ELF-1 (cell line): Measurements from ENCODE around the gene TMEM185A.
"Not testable (repeated sequence)": the region's sequence is repeated elsewhere in the genome, so short reads cannot be mapped to it uniquely, and the experiment has no call there.

Source experiments
- DNase-seq: peaks from one replicate; pipeline ENCODE4 v3.0.0-alpha.2; 2016; ENCODE audit warnings: low read depth, low spot score

The TMEM185A gene

GRCh38 chrX:149631234-149632165 lies at the start of gene TMEM185A:
TMEM185A (minus strand) TSS chrX:149631792; CDS start chrX:149631580, 212 bp downstream.
- peak; percentile 85 for DNase-seq

- no peak for DNase-seq
Observed at GRCh38 chrX:149681182-149681581, 49.6 kb upstream of the TMEM185A start.

DNA sequence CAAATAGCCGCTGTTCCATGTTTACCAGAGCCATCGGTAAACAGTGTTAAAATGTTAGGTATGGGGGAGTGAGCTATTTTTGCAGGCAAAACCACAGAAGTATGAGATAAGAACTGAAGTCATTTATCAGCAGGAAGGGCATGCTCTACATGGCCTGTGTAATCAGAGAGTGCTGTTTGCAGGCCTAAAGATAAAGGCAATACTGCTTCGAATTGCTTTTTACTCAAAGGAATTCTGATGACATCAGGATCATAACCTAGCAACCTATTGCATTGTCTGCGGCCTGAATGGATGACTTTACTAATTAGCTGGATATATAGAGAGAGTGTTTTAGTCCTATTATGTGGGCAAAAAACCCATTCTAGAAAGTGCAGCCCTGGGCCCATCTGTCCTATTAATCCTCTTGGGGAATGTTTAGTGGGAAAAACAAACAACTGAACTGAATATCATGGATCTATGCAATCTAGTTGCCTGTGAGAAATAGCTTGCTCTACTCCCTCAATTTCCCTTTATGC lies 47.6 kb upstream of the TMEM185A start:
- DNase-seq, result not testable (repeated sequence)

- DNase-seq, result not testable (repeated sequence)
Observed at GRCh38 chrX:149675554-149675953, 44.0 kb upstream of the TMEM185A start.

DNA sequence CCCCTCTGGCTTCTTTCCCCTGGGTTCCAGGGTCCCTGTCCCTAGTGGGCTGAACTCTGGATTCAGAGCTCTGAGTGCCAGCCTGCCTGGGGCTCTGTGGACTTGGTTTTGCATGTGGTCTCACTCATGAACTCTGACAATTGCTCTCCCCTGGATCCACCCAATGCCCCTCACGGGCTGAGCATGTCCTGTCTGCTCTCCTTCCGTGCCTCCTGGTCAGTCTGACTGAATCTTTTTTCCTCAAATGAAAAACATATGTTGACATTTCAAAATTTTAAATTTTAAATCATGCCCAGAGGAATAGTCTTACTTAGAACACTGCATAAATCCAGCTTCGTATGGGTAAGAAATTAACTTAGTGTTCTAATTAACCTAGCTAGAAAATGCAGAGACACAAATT lies 43.5 kb upstream of the TMEM185A start:
- not testable (repeated sequence) for DNase-seq

DNA sequence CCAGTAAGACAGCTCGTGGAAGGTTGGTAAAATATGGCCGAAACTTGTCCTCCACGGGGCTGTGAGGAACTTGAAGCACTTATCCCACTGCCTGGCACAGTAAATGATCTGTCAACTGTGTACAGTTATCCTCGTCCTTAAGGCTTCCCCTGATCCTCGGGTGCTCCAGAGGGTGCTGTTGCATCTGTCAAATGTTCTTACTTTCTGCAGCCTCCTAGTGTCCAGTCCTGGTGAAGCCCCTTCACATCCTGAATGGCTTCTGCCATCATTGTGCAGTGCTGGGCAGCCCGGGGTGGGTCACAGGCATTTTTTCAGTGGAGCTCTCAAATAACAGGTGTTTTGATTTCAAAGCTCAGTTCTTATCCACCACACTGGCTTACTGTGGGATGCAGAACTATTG lies 29.0 kb upstream of the TMEM185A start:
- not testable (repeated sequence) for DNase-seq

DNA sequence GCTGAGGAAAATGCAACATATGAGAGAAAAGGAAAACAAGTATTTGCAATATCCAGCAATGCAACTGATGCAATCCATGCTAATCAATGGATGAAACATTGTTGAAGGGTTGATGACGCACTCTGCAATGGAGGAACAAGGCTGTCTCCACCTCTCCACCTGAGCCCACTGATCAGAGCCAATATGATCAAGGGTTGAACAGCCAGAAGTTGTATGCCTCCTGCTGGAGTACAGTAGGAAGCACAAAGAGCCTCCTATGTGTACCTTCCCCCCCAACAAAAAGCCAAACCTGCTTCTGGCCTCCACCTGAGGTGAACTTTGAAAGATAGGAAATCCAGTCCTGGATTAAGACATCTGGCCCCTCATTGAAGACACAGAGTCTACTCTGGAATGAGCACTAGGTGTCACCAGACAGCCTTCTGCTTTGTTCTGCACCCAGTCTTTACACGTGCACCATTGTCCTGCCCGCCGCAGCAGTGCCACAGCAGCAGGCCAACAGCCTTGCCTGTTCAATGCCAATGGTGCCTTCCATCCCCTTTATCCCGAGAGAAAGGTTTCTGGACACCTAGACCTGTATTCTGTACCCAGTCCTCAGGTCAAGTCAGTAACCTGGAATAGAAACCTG lies 24.8 kb upstream of the TMEM185A start:
- DNase-seq, result not testable (repeated sequence)

- peak; percentile 45 for DNase-seq
Observed at GRCh38 chrX:149652232-149652981, 20.8 kb upstream of the TMEM185A start.

GRCh38 chrX:149650162-149650561 lies 18.6 kb upstream of the TMEM185A start:
- no peak for DNase-seq

DNA sequence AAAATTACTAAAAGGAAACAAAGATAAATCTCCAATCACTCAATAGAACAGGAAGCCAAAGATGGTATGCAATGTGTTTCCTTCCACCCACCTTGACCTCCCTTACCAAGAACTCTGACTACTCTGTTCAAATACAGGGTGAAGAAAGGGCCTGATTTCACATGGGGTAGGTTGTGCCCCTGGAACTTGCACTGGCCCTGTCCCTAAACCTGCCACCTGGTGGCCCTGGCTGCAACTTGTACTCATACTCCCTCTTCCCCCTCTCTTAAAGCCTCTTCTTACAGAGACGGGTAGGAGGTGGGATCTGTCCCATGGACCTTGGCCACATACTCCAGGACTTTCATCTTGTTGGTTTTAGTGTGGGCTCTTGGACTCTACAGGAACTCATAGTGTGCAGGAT lies 17.3 kb upstream of the TMEM185A start:
- DNase-seq, result no peak

GRCh38 chrX:149647505-149647904 lies 15.9 kb upstream of the TMEM185A start:
- DNase-seq, result no peak

DNA sequence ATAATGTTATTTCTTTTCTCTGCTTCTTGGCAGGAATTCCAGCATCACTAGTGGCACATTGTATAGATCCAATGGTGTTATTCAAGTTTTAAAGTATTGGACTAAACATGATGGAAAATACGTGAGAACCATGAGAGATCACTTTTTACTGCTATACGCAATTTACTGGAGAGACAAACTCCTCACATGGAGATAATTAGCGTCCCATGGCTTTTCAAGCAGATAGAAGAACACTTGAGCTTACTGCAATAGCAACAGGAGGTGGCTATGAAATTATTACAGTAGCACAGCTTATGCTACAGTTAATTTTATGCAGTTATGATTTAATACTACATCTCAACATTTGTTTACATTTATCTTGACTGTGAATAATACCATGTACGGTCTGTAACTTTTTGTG lies 11.9 kb upstream of the TMEM185A start:
- no peak for DNase-seq

- DNase-seq, result no peak
Observed at GRCh38 chrX:149641835-149642234, 10.2 kb upstream of the TMEM185A start.

DNA sequence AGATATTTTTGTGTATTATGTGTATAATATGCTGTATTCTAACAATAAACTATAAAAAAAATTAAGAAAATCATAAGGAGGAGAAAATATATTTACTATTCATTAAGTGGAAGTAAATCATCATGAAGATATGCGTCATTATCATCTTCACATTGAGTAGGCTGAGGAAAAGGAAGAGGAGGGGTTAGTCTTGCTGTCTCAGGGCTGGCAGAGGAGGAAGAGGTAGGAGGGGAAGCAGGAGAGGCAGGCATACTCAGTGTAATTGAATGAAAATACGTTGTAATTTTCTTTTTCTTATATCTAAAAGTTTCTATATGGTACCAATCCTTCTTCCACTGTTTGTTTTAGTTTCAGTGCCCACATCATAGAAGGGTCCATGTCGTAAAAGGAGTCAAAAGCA lies 9.8 kb upstream of the TMEM185A start:
- no peak for DNase-seq

- no peak for DNase-seq
Observed at GRCh38 chrX:149639568-149639967, 8.0 kb upstream of the TMEM185A start.

DNA sequence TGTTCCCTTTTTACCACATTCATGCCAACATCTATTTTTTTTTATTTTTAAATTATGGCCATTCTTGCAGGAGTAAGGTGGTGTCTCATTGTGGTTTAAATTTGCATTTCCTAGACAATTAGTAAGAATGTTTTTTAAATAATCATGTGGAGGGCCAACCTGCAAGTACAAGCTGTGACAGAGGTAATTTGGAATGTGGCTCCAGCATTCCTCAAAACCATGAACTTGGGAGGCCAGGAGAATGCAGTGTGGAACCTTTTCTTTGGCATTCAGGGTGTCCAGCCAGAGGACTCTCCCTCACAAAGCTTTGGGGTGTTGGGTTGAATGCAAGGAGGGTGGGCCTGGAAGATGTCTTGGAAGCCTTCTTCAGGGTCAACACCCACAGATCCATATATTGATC lies 7.3 kb upstream of the TMEM185A start:
- no peak for DNase-seq

- no peak for DNase-seq
Observed at GRCh38 chrX:149633511-149633910, 1.9 kb upstream of the TMEM185A start.

DNA sequence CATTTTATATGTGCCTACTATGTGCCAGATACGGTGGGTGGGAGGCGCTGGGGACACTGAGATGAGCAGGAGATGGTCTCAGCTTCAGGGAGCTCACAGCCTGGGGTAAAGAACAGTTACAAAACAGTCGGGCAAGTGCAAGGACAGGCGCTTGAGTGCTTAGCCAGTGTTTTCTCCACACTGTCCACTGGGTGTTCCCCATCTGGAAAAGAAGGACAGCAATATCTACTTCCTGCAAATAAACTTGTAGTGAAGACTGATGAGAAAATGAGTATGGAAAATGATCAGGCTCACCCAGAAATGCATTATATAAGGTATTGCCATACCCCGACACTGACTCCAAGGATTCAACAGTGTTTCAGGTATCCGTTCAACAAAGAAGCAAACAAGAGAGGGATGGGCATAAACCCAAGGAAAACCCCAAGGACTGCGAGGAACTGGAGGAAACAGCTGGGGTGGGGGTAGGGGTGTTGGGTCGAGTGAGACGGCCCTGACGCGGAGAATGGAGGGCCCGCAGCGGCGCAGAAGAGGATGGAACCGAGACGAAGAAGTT lies 835 bp downstream of the TMEM185A start:
- peak; percentile 23 for DNase-seq

- DNase-seq, result no peak
Observed at GRCh38 chrX:149629730-149630387, 1.7 kb downstream of the TMEM185A start.

DNA sequence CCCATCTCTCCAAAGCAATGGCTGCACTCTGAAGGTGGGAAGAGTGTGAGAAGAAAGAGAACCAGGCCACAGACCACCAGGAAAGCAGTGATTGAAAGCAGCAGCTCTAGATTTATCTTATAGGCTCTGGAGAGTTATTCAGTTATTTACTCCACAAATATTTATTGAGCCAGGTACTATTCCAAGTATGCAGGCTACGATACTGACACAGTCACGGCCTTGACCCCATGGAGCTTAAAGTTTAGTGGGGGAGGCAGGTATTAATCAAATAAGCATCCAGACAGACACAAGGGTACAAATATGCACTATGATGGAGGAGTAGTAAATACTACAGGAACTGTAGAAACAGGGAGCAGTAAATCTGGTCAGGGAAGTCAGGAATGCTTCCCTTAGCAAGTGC lies 2.8 kb downstream of the TMEM185A start:
- DNase-seq, result no peak

GRCh38 chrX:149628280-149628679 lies 3.3 kb downstream of the TMEM185A start:
- DNase-seq, result no peak
